ENCODE results near the gene RBM44.
"Not testable (repeated sequence)": the region's sequence is repeated elsewhere in the genome, so short reads cannot be mapped to it uniquely, and the experiment has no call there.

- TF ChIP-seq, protein P1, sequence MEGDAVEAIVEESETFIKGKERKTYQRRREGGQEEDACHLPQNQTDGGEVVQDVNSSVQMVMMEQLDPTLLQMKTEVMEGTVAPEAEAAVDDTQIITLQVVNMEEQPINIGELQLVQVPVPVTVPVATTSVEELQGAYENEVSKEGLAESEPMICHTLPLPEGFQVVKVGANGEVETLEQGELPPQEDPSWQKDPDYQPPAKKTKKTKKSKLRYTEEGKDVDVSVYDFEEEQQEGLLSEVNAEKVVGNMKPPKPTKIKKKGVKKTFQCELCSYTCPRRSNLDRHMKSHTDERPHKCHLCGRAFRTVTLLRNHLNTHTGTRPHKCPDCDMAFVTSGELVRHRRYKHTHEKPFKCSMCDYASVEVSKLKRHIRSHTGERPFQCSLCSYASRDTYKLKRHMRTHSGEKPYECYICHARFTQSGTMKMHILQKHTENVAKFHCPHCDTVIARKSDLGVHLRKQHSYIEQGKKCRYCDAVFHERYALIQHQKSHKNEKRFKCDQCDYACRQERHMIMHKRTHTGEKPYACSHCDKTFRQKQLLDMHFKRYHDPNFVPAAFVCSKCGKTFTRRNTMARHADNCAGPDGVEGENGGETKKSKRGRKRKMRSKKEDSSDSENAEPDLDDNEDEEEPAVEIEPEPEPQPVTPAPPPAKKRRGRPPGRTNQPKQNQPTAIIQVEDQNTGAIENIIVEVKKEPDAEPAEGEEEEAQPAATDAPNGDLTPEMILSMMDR (IDR thresholded peaks at IDR 0.05) = not testable (repeated sequence)
- TF ChIP-seq POLR2A (IDR thresholded peaks at IDR 0.05) = not testable (repeated sequence)
Measured at GRCh38 chr2:237783678-237784077, 14.9 kb upstream of the RBM44 start.
